Right lung (tissue), 10 donors: ENCODE results near the gene NCSTN. TPM values are rescaled to one million over a fixed set of nuclear protein-coding genes. Genes with fewer than 3 reads are reported as not detected.

Experiments
- DNase-seq, 2 donors: peaks; one replicate each; pipeline ENCODE4 v3.0.0-alpha.2; 2013
- long read RNA-seq, 8 donors: transcript quantifications; one replicate each; lab custom pipeline, GENCODE V29; 2026
- polyA plus RNA-seq, 5 donors: library from polyadenylated mRNA; unstranded; fragments of 120-200 nt; gene quantifications; one replicate each; pipeline versions ENCODE4 v1.2.1 to v1.2.3, GENCODE V29; 2013; ENCODE audit warnings: inconsistent platforms in 1 of 5, low replicate concordance in 1 of 5; ENCODE audit not compliant: insufficient read length in 5 of 5, insufficient read depth in 1 of 5

The NCSTN gene
- 100 to 1,000 TPM in 4 of 5 donors, 10 to 100 TPM in 1; 97.9 to 125 (median 120) TPM for polyA plus RNA-seq
- long read RNA-seq, donor 1, transcript NCSTN-201 (17 exons, 2,936 nt) = major isoform, 11 of 103 reads
- long read RNA-seq, donor 1, transcript NCSTN-212 (2 exons, 856 nt) = minor isoform, 5 of 103 reads
- long read RNA-seq, donor 1, partial matches to known transcripts = 86 of 103 reads
- long read RNA-seq, donor 1, other reads (novel, unspliced or antisense) = 0 of 103 reads
- long read RNA-seq, donor 2, transcript NCSTN-201 (17 exons, 2,936 nt) = major isoform, 12 of 18 reads
- long read RNA-seq, donor 2, partial matches to known transcripts = 5 of 18 reads
- long read RNA-seq, donor 2, other reads (novel, unspliced or antisense) = 0 of 18 reads
- long read RNA-seq, donor 3, partial matches to known transcripts = 62 of 70 reads
- long read RNA-seq, donor 3, other reads (novel, unspliced or antisense) = 0 of 70 reads
- long read RNA-seq, donor 4, partial matches to known transcripts = 18 of 24 reads
- long read RNA-seq, donor 4, other reads (novel, unspliced or antisense) = 0 of 24 reads
- long read RNA-seq, donor 5, transcript NCSTN-201 (17 exons, 2,936 nt) = major isoform, 15 of 62 reads
- long read RNA-seq, donor 5, partial matches to known transcripts = 42 of 62 reads
- long read RNA-seq, donor 5, other reads (novel, unspliced or antisense) = 0 of 62 reads
- long read RNA-seq, donor 6, transcript NCSTN-201 (17 exons, 2,936 nt) = major isoform, 13 of 46 reads
- long read RNA-seq, donor 6, partial matches to known transcripts = 32 of 46 reads
- long read RNA-seq, donor 6, other reads (novel, unspliced or antisense) = 0 of 46 reads
- long read RNA-seq, donor 7, transcript NCSTN-201 (17 exons, 2,936 nt) = major isoform, 11 of 26 reads
- long read RNA-seq, donor 7, partial matches to known transcripts = 12 of 26 reads
- long read RNA-seq, donor 7, other reads (novel, unspliced or antisense) = 0 of 26 reads
- long read RNA-seq, donor 8, transcript NCSTN-201 (17 exons, 2,936 nt) = major isoform, 7 of 21 reads
- long read RNA-seq, donor 8, partial matches to known transcripts = 14 of 21 reads
- long read RNA-seq, donor 8, other reads (novel, unspliced or antisense) = 0 of 21 reads

DNA sequence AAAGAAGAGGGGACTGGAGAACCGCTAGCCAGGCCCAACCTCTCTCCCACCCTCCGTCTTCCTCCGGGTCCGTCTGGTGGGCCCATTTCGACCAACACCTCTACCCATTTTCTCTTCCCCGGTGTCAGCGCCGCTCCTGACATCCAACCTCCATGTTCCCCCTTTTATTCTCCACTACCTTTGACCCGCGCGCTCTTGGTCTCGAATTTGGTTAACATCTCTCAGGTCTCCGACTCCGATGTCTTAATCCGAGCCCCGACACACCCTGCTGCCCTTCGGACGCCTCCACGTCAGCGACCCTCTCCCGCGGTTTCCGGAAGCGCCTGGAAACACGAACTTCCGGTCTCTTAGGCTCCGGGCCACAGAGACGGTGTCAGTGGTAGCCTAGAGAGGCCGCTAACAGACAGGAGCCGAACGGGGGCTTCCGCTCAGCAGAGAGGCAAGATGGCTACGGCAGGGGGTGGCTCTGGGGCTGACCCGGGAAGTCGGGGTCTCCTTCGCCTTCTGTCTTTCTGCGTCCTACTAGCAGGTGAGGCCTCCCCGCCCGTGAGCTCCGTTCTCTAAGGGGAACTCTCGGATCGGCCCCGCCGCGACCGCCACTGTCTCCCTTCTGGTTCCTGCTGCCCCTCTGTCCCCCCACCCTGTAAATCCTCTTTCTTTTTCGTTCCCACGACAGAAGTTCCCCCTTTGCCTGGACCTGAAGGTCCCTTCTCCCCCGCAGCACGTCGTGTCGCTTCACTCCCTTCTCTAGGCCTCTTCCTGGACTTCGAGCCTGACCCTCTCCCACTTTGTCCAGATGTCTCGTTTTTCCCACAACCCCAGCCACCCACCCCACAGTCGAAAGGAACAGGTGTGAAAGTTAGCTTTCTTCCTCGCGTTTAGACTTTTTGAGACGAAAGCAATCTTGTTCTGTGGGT, at the start of gene NCSTN, which contains the start of gene COPA:
Gene NCSTN (plus strand): TSS at position 431 of the 917 bp plus-strand sequence. CDS start 14 bp downstream, at position 445.
Gene COPA (minus strand): TSS at position 298 of the 917 bp plus-strand sequence. CDS start 80 bp downstream, at position 218.
- DNase-seq = peak; percentile 90 to 94

DNA sequence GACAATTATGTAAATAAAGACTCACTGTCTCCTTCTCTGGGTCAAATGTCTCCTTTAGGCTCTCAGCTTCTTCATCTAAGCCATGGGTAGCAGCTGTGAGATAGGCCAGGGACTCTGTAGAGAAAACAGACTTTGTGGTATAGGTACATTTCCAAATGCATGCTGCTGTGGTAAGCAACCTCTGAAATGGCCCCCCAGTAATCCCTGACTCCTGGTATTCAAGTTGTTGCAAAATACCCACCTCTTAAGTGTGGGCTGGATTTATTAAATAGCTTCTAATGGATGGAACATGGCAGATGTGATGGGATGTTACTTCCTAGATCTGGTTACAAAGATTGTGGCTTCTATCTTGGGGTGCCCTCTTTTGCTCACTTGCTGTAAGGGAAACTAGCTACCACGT, 47.1 kb upstream of the NCSTN start:
- DNase-seq = no peak

DNA sequence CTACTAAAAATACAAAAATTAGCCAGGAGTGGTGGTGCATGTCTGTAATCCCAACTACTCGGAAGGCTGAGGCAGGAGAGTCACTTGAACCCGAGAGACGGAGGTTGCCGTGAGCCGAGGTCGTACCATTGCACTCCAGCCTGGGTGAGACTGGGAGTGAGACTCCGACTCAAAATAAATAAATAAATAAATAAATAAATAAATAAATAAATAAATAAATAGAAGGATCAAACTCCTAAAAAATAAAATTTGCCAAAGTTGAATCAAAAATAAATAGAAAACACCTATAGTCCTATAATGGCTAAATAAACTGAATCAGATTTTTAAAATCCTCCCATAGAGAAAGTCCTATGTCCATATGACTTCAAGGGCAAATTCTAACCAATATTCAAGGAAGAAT, 43.0 kb upstream of the NCSTN start:
- DNase-seq = no peak

DNA sequence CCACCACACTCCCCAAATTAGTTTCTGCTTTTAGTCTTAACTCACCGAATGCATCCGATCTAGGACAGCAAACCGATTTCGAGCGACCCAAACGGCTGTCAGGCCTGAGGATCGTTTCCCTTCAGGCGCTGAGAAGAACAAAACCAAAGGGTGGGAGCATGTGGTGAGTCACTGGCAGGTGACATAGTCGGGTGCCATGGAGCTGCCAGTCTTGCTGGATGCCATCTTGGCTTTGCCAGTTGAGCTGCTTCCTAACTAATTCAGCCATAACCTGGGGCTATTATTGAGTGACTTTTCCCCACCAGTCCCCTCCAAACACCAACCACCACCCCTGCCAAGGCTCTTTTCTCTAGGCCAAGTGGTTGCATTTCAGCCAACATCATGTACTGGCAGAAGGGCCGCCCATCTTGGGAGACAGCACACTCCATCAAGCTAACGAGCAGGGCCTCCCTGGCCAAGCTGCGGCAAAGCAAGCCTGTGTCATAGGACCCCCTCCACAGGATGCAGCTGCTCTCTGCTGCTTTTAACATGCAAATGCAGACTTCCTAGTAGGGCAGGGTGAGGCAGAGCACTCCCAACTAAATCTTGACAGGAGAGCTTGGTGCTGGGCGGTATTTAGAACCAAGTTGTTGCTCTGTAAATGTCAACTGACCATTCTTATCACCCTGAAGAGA, 35.9 kb upstream of the NCSTN start:
- DNase-seq = no peak

GRCh38 chr1:160308451-160309184, 34.6 kb upstream of the NCSTN start:
- no peak for DNase-seq

DNA sequence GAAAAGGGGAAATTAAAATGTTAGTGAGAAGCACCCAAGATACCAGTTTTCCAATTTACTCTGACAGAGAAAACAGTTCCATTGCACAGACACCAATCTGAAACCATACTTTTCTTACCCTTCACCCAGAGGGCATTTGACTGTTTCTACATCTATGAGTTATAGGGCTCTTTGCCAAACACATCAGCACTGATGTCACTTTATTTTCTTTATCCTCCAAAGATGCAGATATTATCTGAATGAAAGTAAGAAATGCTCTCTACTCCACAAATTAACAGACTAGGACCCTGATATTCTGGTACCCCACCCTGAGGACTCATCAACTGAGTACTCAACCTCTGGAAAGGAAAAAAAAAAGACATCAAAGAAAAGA, 34.0 kb upstream of the NCSTN start:
- DNase-seq = no peak

GRCh38 chr1:160309571-160309970, 33.6 kb upstream of the NCSTN start:
- DNase-seq = no peak

GRCh38 chr1:160315359-160315758, 27.8 kb upstream of the NCSTN start:
- no peak for DNase-seq

DNA sequence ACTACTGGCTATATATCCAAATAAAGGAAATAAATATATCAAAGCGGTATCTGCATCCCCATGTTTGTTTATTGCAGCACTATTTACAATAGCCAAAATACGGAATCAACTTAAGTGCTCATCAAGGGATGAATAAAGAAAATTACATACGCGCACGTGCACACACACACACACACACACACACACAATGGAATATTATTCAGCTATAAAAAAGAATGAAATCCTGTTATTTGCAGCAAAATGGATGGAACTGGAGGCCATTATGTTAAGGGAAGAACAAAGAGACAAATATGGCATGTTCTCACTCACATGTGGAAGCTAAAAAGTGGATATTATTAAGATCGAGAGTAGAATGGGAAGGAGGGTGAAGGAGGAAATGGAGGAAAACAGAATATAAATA, 20.4 kb upstream of the NCSTN start:
- DNase-seq = no peak

DNA sequence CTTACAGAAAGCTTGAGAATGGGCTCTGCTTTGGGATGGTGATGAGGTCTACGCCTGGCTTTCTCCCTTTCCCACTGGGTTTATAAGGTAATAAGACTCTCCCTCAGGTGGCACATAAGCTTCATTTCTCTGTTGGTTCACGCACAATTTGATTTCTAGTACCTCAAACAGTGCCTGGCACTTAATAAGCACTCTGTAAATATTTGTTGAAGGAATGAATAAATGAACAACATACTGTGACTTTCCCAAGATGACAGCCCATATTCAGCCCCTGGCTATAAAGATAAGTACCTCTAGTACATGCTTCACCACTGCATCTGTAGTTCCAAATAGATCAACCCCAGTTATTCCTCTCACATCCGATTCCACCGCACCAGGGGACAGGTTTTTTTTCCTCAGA, 17.9 kb upstream of the NCSTN start:
- DNase-seq = no peak

DNA sequence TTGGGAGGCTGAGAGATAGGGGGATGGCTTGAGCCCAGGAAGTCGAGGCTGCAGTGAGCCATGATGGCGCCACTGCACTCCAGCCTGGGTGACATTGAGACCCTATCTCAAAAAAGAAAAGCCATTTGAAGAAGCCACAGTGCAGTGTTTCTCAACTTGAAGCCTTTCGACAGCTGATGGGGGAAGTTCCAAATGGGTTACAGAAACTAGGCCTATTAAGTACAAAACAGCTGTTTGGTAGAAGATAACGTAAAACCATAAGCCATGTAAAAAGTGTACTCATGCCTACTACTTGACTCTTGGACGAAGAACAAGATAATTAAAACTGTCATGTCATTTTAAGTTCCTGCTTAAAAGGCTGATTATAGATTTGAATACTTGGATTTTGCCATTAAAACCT, 16.8 kb upstream of the NCSTN start:
- no peak for DNase-seq

GRCh38 chr1:160328184-160328583, 15.0 kb upstream of the NCSTN start:
- DNase-seq = no peak

- no peak for DNase-seq
Observed at GRCh38 chr1:160330119-160330518, 13.1 kb upstream of the NCSTN start.

DNA sequence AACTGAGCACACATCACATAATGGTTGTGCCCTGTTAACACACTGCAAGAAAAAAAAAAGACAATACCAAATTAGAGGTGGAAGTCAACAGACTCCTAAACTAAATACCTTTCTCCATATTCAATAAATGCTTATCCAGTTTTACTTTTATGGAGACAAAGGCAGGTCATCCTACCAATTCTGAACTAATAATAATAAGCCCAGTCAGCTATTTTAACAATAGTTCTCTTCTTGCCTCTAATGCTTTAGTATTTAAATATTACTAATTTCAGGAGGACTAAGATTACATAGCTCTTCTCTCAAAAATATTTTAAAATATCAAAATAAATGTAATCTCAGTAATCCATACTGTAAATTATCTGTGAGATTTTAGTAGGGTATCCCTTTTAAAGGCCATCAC, 10.7 kb upstream of the NCSTN start:
- DNase-seq = no peak

GRCh38 chr1:160338580-160338979, 4.6 kb upstream of the NCSTN start:
- no peak for DNase-seq

- no peak for DNase-seq
Observed at GRCh38 chr1:160340146-160340545, 3.0 kb upstream of the NCSTN start.

DNA sequence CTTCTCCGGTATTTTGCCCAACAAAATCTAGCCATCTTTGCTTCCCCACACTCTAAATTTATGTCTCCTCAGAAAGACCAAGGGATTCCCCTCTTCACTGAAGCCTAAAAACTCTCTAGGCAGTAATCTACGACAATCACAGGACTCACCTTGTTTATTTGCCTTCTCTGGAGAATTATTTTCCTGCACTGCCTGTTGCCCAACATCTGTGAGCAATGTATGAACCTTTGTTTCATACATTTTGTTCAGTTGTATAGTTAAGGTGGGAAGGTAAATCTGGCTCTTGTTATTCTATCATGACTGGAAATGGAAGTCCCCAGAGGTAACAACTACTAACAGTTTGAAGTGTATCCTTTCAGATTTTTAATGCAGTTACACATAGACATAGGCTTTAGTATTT, 2.3 kb upstream of the NCSTN start:
- no peak for DNase-seq

GRCh38 chr1:160342526-160342925, 657 bp upstream of the NCSTN start:
- DNase-seq = peak in 1 of 2 donors; percentile 40

DNA sequence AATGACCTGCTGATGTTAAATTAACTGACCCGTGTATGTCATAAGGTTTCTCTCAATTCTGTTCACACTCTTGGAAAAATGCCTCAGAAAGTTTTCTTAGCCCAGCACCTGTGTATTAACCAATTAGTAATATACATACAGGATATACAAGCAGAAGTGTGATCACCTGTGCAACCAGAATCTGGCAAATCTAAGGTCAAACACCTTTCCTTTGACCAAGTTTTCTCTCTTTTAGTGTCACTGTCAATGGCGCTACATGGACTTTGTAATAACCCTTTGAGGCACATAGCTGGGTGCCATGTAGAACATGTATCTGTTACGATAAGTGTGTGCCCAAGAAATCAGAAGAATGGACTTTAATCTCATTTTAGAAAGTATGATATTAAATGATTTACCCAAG, 1.1 kb downstream of the NCSTN start:
- no peak for DNase-seq

DNA sequence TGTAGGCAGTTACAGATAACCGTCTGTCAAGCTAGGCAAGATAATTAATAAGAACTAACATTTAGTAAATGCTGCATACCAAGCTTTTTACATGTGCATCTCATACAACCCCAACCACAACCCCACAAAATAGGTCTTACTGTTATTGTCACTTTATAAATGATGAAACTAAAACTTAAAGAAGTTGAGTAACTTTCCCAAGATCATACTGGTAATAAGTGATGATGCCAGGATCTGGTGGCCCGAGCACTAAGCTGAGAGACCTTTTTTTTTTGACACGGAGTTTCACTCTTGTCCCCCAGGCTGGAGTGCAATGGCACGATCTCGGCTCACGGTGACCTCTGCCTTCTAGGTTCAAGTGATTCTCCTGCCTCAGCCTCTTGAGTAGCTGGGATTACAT, 1.8 kb downstream of the NCSTN start:
- DNase-seq = no peak
